GM12872 (cell line): ENCODE data around the gene OR2B2.

ENCODE experiments used
- TF ChIP-seq, protein P1 (sequence below): IDR thresholded peaks from 3 replicates; pipeline ENCODE4 v1.5.1; 2011; ENCODE audit warnings: low read depth, mild to moderate bottlenecking, low read length, moderate library complexity; ENCODE audit not compliant: insufficient read depth

The OR2B2 gene

GRCh38 chr6:27867945-27868300 lies 44.3 kb downstream of the OR2B2 start:
- TF ChIP-seq, protein P1, sequence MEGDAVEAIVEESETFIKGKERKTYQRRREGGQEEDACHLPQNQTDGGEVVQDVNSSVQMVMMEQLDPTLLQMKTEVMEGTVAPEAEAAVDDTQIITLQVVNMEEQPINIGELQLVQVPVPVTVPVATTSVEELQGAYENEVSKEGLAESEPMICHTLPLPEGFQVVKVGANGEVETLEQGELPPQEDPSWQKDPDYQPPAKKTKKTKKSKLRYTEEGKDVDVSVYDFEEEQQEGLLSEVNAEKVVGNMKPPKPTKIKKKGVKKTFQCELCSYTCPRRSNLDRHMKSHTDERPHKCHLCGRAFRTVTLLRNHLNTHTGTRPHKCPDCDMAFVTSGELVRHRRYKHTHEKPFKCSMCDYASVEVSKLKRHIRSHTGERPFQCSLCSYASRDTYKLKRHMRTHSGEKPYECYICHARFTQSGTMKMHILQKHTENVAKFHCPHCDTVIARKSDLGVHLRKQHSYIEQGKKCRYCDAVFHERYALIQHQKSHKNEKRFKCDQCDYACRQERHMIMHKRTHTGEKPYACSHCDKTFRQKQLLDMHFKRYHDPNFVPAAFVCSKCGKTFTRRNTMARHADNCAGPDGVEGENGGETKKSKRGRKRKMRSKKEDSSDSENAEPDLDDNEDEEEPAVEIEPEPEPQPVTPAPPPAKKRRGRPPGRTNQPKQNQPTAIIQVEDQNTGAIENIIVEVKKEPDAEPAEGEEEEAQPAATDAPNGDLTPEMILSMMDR, result no peak

DNA sequence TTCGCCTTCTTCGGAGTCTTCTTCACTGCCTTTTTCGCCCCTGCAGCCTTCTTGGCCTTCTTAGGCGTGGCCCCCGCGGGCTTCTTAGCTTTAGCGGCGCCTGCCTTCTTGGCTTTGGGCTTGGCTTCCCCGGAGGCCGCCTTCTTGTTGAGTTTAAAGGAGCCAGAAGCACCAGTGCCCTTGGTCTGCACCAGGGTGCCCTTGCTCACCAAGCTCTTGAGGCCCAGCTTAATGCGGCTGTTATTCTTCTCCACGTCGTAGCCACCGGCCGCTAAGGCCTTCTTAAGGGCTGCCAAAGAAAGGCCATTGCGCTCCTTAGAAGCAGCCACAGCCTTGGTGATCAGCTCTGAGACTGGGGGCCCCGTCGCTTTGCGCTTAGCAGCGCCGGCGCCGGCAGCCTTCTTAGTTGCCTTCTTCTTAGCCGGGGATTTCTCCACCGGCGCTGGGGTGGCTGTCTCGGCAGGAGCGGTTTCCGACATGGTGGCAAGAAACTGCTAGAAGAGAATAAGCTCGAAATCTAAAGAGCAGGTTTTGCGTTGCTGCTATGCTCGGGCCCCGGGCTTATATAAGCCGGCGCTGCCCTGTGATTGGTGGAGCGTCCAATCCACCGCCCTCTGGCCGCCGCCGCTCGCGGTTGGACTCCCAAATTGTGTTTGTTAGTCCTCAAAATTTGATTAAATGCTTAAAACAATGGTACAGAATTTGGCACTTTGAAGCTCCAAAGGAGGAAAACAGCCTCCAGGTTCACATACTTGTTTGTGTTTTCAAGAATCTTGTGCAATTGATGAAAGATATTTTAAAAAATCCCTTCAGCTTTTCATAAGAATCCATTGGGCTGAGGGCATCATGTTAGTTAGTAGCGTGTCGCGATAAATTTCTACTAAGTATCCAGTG lies 44.9 kb downstream of the OR2B2 start:
- TF ChIP-seq, protein P1, result no peak

DNA sequence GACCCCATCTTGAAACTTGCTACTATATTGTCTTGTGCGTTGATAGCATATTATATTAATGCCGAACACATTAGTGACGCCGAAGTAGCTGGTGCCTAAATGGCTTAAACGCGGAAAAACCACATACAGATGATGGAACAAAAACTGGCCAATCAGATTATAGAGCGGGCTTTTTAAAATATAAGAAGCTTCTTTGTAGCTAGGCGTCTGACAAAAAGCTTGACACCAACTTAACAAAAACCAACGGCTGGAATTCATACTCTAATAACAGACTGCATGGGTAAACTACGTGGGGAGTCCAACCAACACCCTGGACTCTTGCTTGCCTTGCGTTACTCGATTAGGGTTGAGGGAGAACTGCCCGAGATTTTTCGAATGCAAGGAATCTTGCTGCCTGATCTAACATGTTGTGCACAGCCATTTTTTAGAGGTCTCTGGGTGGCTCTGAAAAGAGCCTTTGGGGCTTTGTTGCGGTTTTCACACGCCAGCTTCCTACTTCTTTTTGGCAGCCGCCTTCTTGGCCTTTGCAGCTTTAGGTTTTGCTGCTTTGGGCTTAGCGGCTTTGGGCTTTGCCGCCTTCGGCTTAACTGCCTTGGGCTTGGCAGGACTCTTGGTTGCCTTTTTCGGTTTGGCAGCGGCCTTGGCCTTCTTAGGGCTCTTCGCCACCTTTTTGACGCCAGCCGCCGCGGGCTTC lies 45.7 kb downstream of the OR2B2 start:
- TF ChIP-seq, protein P1, result no peak

DNA sequence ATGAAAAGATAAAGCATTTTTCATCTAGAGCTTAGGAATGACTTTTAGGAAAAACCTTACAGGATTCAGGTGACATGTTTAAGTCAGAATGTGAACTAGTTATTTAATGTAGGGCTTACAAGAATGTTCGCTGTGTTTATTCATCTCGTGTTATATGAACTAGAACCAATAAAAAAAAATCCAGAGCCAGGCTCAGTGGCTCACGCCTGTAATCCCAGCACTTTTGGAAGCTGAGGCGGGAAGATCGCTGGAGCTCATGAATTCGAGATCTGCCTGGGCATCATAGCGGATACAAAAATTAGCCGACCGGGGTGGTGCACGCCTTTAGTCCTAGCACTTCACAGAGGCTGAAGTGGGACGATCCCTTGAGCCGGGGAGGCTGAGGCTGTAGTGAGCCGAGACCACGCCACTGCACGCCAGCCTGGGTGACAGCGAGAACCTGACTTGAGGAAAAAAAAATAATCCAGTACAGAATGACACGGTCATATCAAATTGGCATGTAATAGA lies 46.3 kb downstream of the OR2B2 start:
- TF ChIP-seq, protein P1, result no peak

GRCh38 chr6:27864906-27865849 lies 47.0 kb downstream of the OR2B2 start:
- TF ChIP-seq, protein P1, result no peak

- TF ChIP-seq, protein P1, result no peak
Measured at GRCh38 chr6:27863962-27864905, 48.0 kb downstream of the OR2B2 start.
